Psoas muscle (tissue), 8 donors: ENCODE measurements around the gene GDPD1. TPM values are rescaled to one million over a fixed set of nuclear protein-coding genes. Genes with fewer than 3 reads are reported as not detected.
"Not testable (repeated sequence)": the region's sequence is repeated elsewhere in the genome, so short reads cannot be mapped to it uniquely, and the experiment has no call there.

ENCODE experiments used
- ATAC-seq, 4 donors: fragments of 200-7000 bp; cut with Tn5 transposase; one replicate each; pipeline ENCODE4 v1.9.1; 2020; ENCODE audit warnings: moderate library complexity in 3 of 4, mild to moderate bottlenecking in 2 of 4
- DNase-seq, 2 donors: peaks; one replicate each; pipeline ENCODE4 v3.0.0-alpha.2; 2020
- H3K27ac ChIP-seq: fragments of 200-600 bp; one replicate; pipeline ENCODE4 v1.8.0; 2022
- H3K27me3 ChIP-seq, 3 donors: fragments of 200-600 bp in 1 of 3; one replicate each; pipeline versions ENCODE4 v1.6.1 to v1.8.0; 2013 to 2022; ENCODE audit warnings: low read length in 2 of 3, mild to moderate bottlenecking in 2 of 3, moderate library complexity in 1 of 3; ENCODE audit not compliant: insufficient read depth in 3 of 3
- H3K36me3 ChIP-seq, 2 donors: fragments of 200-600 bp in 1 of 2; one replicate each; pipeline versions ENCODE4 v1.6.1 to v1.8.0; 2013 to 2022; ENCODE audit warnings: low read depth in 1 of 2, mild to moderate bottlenecking in 1 of 2, moderate library complexity in 1 of 2; ENCODE audit not compliant: insufficient read depth in 1 of 2
- H3K4me1 ChIP-seq: fragments of 200-600 bp; one replicate; pipeline ENCODE4 v1.8.0; 2022
- H3K4me3 ChIP-seq: fragments of 200-600 bp; one replicate; pipeline ENCODE4 v1.8.0; 2022; ENCODE audit warnings: mild to moderate bottlenecking
- H3K9me3 ChIP-seq: fragments of 200-600 bp; one replicate; pipeline ENCODE4 v1.8.0; 2022
- CTCF ChIP-seq: fragments of 200-600 bp; IDR thresholded peaks from one replicate; pipeline ENCODE4 v1.8.0; 2022; ENCODE audit warnings: antibody characterized with exemption
- WGBS, 3 donors: extraction: QIAGEN DNeasy Blood & Tissue Kit; methylation state at CpG; one replicate each; pipeline versions ENCODE4 v1.1.6 to v1.1.7; 2013; 5-methylcytosine and 5-hydroxymethylcytosine counted together
- intact Hi-C, 2 donors: fragments of 100-400 bp; cut with DNase I; formaldehyde crosslinking; loops; one replicate each; pipeline versions ENCODE4 v1.11.0 to v1.14.2; 2022
- polyA plus RNA-seq, 3 donors: library from polyadenylated mRNA; stranded (reverse); fragments of 200-250 nt; gene quantifications; one replicate each; pipeline ENCODE4 v1.2.3, GENCODE V29; 2013
- total RNA-seq, 4 donors: library from RNA; stranded (reverse); fragmentation: NEBNext Ultra II Directional in 2 of 4; extraction: Animal tissue kit (Norgen Biotek cat#: 25700) in 2 of 4; gene quantifications; one replicate each; pipeline versions ENCODE4 v1.2.1 to v1.2.4, GENCODE V29; 2021 to 2023
- donor health status: healthy with polysubstance abuse.
- donor health status: DM: no; HTN: no; CAD: no; lungs with moderate emphysema.
- donor health status: Bipolar disorder and iron deficiency.
- donor health status: healthy.
- donor health status: DM: yes; HTN: yes; CAD: no.
- donor health status: DM: no; HTN: no; CAD: no.
- donor health status: DM: no; HTN: no; CAD: no.
- donor health status: DM: yes; HTN: yes; CAD: no.

The GDPD1 gene
- total and polyA plus RNA-seq, 7 donors, result 0.25 to 2.3 (median 0.99) TPM

- Histone ChIP-seq H3K4me3 (no peak overlapping the region), H3K4me1 (no peaks in the 10 kb centered on the region), H3K27me3 (no peaks in the 10 kb centered on the region), H3K9me3 (no peaks in the 10 kb centered on the region), H3K27ac (no peak overlapping the region), H3K36me3 (peaks cover 0 to 16% of the 10 kb centered on the region in 2 donors)
- TF ChIP-seq CTCF, result no peak
- intact Hi-C loops, result no loop called here
- WGBS, 3 donors, result 93 to 94% (median 94%) methylated on average over 16 of the region's 16 CpGs
- ATAC-seq (no peak), DNase-seq (no peak)
These were observed 941 bp upstream of the GDPD1 start for GRCh38 chr17:59219370-59219769.

GRCh38 chr17:59219992-59220327 is 351 bp upstream of the GDPD1 start:
- peak overlapping the region; percentile 75 for H3K27ac ChIP-seq
- peaks cover 0 to 10% of the 10 kb centered on the region in 2 donors for H3K36me3 ChIP-seq
- intact Hi-C loops, result no loop called here
- DNase-seq (no peak), ATAC-seq (no peak)
- no peak for TF ChIP-seq CTCF
- H3K4me3 ChIP-seq, result peak overlapping the region; percentile 94
- no peaks in the 10 kb centered on the region for H3K9me3 ChIP-seq
- no peaks in the 10 kb centered on the region for H3K27me3 ChIP-seq
- WGBS, 3 donors, result 29 to 31% (median 31%) methylated on average over 7 of the region's 7 CpGs
- H3K4me1 ChIP-seq, result no peaks in the 10 kb centered on the region

- DNase-seq, result no peak
- peak overlapping the region; percentile 94 for H3K4me3 ChIP-seq
- 9 to 13% (median 9%) methylated on average over 17 of the region's 17 CpGs for WGBS, 3 donors
- no peaks in the 10 kb centered on the region for H3K27me3 ChIP-seq
- no peak for ATAC-seq
- H3K36me3 ChIP-seq, result no peaks in the 10 kb centered on the region
- H3K27ac ChIP-seq, result no peak overlapping the region
- intact Hi-C loops, result no loop called here
- no peaks in the 10 kb centered on the region for H3K9me3 ChIP-seq
- no peak for TF ChIP-seq CTCF
- H3K4me1 ChIP-seq, result no peaks in the 10 kb centered on the region
These were observed 992 bp downstream of the GDPD1 start for GRCh38 chr17:59221159-59221847.

- DNase-seq (no peak), ATAC-seq (no peak)
- Histone ChIP-seq H3K4me1 (no peaks in the 10 kb centered on the region), H3K36me3 (no peaks in the 10 kb centered on the region), H3K4me3 (no peak overlapping the region), H3K9me3 (no peaks in the 10 kb centered on the region), H3K27me3 (no peaks in the 10 kb centered on the region), H3K27ac (no peak overlapping the region)
- intact Hi-C loops, result no loop called here
- WGBS, 3 donors, result 94 to 96% (median 95%) methylated on average over 7 of the region's 7 CpGs
- no peak for TF ChIP-seq CTCF
These were observed 3.5 kb downstream of the GDPD1 start for GRCh38 chr17:59223813-59224212.

GRCh38 chr17:59228588-59228987 is 8.3 kb downstream of the GDPD1 start:
- H3K36me3 ChIP-seq, H3K4me3 ChIP-seq, H3K27me3 ChIP-seq, intact Hi-C loops, ATAC-seq, H3K9me3 ChIP-seq, H3K27ac ChIP-seq, DNase-seq, H3K4me1 ChIP-seq: not testable (repeated sequence)
- WGBS, 3 donors, result 86 to 96% (median 93%) methylated on average over 1 of the region's 1 CpG
